ENCODE measurements around the gene GSTM3.

The GSTM3 gene

GRCh38 chr1:109765896-109766615, 25.2 kb upstream of the GSTM3 start:
- Histone ChIP-seq H3K79me2 (no peaks in the 10 kb centered on the region), H3K9me3 (ENCODE audit: control insufficient read depth, low read length) (no peaks in the 10 kb centered on the region), H2AFZ (no peak overlapping the region), H3K4me3 (ENCODE audit: low read depth, low read length) (no peak overlapping the region), H3K4me1 (no peaks in the 10 kb centered on the region), H3K4me2 (ENCODE audit: low read length) (no peak overlapping the region), H3K27me3 (ENCODE audit: control insufficient read depth, insufficient read depth, low read length) (no peaks in the 10 kb centered on the region), H3K9ac (no peak overlapping the region), H3K36me3 (ENCODE audit: control insufficient read depth, insufficient read depth, low read length) (no peaks in the 10 kb centered on the region), H3K27ac (no peak overlapping the region)
- no peak for TF ChIP-seq CTCF (IDR thresholded peaks at IDR 0.05)

- Histone ChIP-seq H3K4me2 (ENCODE audit: low read length) (no peak overlapping the region), H3K9me3 (ENCODE audit: control insufficient read depth, low read length) (no peaks in the 10 kb centered on the region), H3K27ac (no peak overlapping the region), H3K36me3 (ENCODE audit: control insufficient read depth, insufficient read depth, low read length) (no peaks in the 10 kb centered on the region), H2AFZ (no peak overlapping the region), H3K4me3 (ENCODE audit: low read depth, low read length) (no peak overlapping the region), H3K27me3 (ENCODE audit: control insufficient read depth, insufficient read depth, low read length) (no peaks in the 10 kb centered on the region), H3K79me2 (no peaks in the 10 kb centered on the region), H3K9ac (no peak overlapping the region), H3K4me1 (no peaks in the 10 kb centered on the region)
- TF ChIP-seq CTCF (IDR thresholded peaks at IDR 0.05): no peak
These were observed 24.6 kb upstream of the GSTM3 start for GRCh38 chr1:109765483-109765815.

DNA sequence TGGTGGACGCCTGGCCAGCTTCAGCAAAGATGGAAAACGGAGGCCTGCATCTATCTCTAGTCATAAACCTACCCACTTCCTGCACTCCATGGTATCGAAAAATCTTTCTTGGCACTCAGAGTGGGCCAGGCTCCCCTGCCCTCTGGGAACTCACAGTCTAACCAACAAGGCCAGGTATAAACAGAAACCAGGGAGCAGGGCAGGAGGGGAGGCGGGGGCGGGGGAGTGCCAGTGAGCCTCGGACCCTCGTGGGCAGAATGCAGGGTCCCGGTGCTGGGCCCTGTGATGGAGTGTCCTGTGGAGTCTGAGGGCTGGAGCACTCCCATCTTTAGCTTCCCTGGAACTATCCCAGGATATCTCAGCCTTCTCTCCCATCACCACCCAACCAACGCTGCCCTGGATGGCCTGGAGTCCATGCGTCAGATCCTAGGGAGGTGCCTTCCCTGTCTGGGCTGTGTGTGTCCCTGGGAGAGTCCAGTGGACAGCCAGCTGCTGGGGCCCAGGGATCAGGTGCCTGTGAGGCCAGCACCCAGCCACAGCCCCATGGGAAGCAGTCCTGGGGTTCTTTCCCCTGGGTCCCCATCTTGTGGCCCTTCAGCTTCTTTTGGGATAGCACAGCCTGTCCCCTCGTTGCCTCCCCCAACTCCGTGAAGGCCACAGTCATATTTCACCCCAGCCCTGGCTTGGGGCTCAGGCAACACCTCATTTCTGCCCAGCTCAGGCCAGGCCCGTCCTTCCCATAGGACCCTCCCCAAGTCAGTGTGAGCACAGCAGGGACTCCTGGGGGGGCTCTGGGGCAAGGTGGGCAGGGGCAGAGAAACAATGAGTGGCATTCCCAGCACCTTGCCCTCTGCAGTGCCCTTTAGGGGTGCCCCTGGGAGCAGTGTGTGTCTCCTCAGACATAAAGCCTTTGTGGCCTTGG, 24.0 kb upstream of the GSTM3 start:
- Histone ChIP-seq H3K36me3 (ENCODE audit: control insufficient read depth, insufficient read depth, low read length) (no peaks in the 10 kb centered on the region), H3K4me2 (ENCODE audit: low read length) (no peak overlapping the region), H3K4me1 (no peaks in the 10 kb centered on the region), H2AFZ (no peak overlapping the region), H3K9ac (no peak overlapping the region), H3K27ac (no peak overlapping the region), H3K9me3 (ENCODE audit: control insufficient read depth, low read length) (no peaks in the 10 kb centered on the region), H3K4me3 (ENCODE audit: low read depth, low read length) (no peak overlapping the region), H3K79me2 (no peaks in the 10 kb centered on the region), H3K27me3 (ENCODE audit: control insufficient read depth, insufficient read depth, low read length) (no peaks in the 10 kb centered on the region)
- no peak for TF ChIP-seq CTCF (IDR thresholded peaks at IDR 0.05)

- no peak within 1 kb of the TSS for H3K9ac ChIP-seq
- H3K4me3 ChIP-seq (ENCODE audit: low read depth, low read length): no peak within 1 kb of the TSS
- no peaks in the 10 kb centered on the region for H3K4me1 ChIP-seq
- H3K4me2 ChIP-seq (ENCODE audit: low read length): no peak within 1 kb of the TSS
- H3K36me3 ChIP-seq (ENCODE audit: control insufficient read depth, insufficient read depth, low read length): no peaks in the 10 kb centered on the region
- no peaks in the 10 kb centered on the region for H3K9me3 ChIP-seq (ENCODE audit: control insufficient read depth, low read length)
- no peaks in the 10 kb centered on the region for H3K79me2 ChIP-seq
- no peak for TF ChIP-seq CTCF (IDR thresholded peaks at IDR 0.05)
- no peak within 1 kb of the TSS for H3K27ac ChIP-seq
- H3K27me3 ChIP-seq (ENCODE audit: control insufficient read depth, insufficient read depth, low read length): no peaks in the 10 kb centered on the region
- no peak within 1 kb of the TSS for H2AFZ ChIP-seq
These were observed 23.0 kb upstream of the GSTM3 start, which contains the start of gene EPS8L3 for GRCh38 chr1:109763646-109764415. EPS8L3 (minus strand) TSS chr1:109763923; CDS start chr1:109761749, 2,174 bp downstream.

All from parathyroid adenoma (tissue), 2 donors.